HEK293T (cell line): ENCODE data around the gene GNA14.

Experiments used
- CTCF ChIA-PET: fragments of 350-600 bp; formaldehyde crosslinking; extraction: SDS; loops from one replicate; lab custom pipeline; 2021; ENCODE audit warnings: antibody characterized with exemption, inconsistent platforms; lab: Yijun Ruan, JAX
- POLR2A ChIA-PET: fragments of 350-600 bp; formaldehyde crosslinking; extraction: SDS; loops from one replicate; lab custom pipeline; 2020; ENCODE audit warnings: antibody characterized with exemption, inconsistent platforms; lab: Yijun Ruan, JAX
- DNase-seq: peaks from one replicate; pipeline ENCODE4 v3.0.0; 2012; ENCODE audit warnings: mixed read lengths; ENCODE audit errors: extremely low spot score
- ARNT ChIP-seq: fragments of 450-650 bp; IDR thresholded peaks from 2 replicates; pipeline ENCODE4 v1.6.1; 2017; ENCODE audit warnings: mild to moderate bottlenecking
- BHLHE40 ChIP-seq: fragments of 450-650 bp; IDR thresholded peaks from 2 replicates; pipeline ENCODE4 v1.6.1; 2016; ENCODE audit warnings: mild to moderate bottlenecking, moderate library complexity, borderline replicate concordance
- CTBP1 ChIP-seq: fragments of 450-650 bp; IDR thresholded peaks from 2 replicates; pipeline ENCODE4 v1.6.1; 2016; ENCODE audit warnings: borderline replicate concordance
- ELF4 ChIP-seq: fragments of 450-650 bp; IDR thresholded peaks from 2 replicates; pipeline ENCODE4 v1.6.1; 2017; ENCODE audit warnings: antibody characterized with exemption
- FOXA1 ChIP-seq: fragments of 450-650 bp; IDR thresholded peaks from 2 replicates; pipeline ENCODE4 v1.6.1; 2016; ENCODE audit warnings: mild to moderate bottlenecking
- FOXK2 ChIP-seq: fragments of 450-650 bp; IDR thresholded peaks from 2 replicates; pipeline ENCODE4 v1.6.1; 2016; ENCODE audit warnings: mild to moderate bottlenecking
- FOXM1 ChIP-seq: fragments of 450-650 bp; IDR thresholded peaks from 2 replicates; pipeline ENCODE4 v1.6.1; 2017; ENCODE audit warnings: mild to moderate bottlenecking, borderline replicate concordance
- HDGF ChIP-seq: fragments of 450-650 bp; IDR thresholded peaks from 2 replicates; pipeline ENCODE4 v1.6.1; 2017; ENCODE audit warnings: antibody characterized with exemption, borderline replicate concordance
- L3MBTL2 ChIP-seq: fragments of 450-650 bp; conservative IDR thresholded peaks from 2 replicates; pipeline ENCODE4 v1.6.1; 2016; ENCODE audit warnings: mild to moderate bottlenecking
- LEF1 ChIP-seq: fragments of 450-650 bp; IDR thresholded peaks from 2 replicates; pipeline ENCODE4 v1.6.1; 2017; ENCODE audit warnings: mild to moderate bottlenecking, borderline replicate concordance
- NFRKB ChIP-seq: fragments of 450-650 bp; IDR thresholded peaks from 2 replicates; pipeline ENCODE4 v1.6.1; 2016; ENCODE audit warnings: mild to moderate bottlenecking, moderate library complexity
- SP1 ChIP-seq: fragments of 450-650 bp; IDR thresholded peaks from 2 replicates; pipeline ENCODE4 v1.6.1; 2017
- SUZ12 ChIP-seq: fragments of 450-650 bp; IDR thresholded peaks from 2 replicates; pipeline ENCODE4 v1.6.1; 2016; ENCODE audit warnings: mild to moderate bottlenecking
- TARDBP ChIP-seq: fragments of 450-650 bp; IDR thresholded peaks from 2 replicates; pipeline ENCODE4 v1.6.1; 2016
- ZNF384 ChIP-seq: fragments of 450-650 bp; IDR thresholded peaks from 2 replicates; pipeline ENCODE4 v1.6.1; 2016
- TF ChIP-seq, protein P1 (sequence below): fragments of 450-650 bp; IDR thresholded peaks from 2 replicates; pipeline ENCODE4 v1.6.1; 2016

The GNA14 gene

DNA sequence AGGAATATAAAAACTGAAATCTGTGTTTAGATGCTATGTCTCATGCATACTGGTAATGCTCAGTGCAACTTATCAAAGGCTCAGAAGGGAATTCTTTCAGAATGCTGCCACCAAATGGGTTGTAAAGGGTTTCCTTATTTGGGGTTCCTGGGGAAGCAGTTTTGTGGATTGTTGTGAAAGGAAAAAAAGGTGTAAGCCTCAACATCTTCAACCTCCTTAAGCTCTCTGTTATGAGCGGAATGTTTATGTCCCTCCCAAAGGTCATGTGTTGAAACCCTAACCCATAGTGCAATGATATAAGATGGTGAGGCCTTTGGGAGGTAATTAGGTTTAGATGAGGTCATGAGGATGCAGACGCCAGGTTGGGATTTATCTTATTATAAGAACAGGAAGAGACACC is 41.6 kb downstream of the GNA14 start:
- ChIA-PET CTCF (no interaction called here), POLR2A (no interaction called here)
- TF ChIP-seq L3MBTL2 (no peak), CTBP1 (no peak), BHLHE40 (no peak), ELF4 (no peak), FOXA1 (no peak)
- no peak for DNase-seq

DNA sequence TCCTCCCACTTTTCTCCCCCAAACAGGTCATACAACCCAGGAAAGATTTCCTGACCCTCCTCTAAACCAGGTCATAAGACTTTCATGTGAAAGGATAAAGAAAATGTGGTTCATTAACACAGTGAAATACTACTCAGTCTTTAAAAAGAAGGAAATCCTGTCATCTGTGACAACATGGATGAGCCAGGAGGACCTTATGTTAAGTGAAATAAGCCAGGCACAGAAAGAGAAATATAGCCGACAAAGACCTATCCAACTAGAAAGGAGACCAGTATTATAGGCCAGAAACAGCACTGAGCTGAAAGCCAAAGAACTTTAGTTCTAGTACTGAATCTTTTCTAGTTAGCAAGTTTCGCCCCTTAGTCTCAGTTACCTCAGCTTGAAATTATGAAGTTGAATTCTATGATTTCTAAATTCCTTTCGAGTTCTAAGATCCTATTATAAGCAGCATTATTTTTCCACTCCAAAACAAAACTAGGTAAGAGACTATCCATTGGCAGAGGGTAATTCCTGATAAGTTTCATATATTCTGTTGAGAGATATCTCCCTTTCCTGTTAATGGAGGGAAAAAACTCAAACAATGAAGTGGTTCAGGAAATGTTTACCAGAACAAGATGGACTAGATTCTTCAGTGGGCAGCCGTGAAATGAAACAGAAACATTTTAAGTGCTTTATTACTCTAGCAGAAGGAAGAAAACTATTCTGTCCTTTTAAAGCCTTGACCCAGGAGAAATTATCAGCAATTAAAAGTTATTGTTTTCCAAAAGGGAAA is 42.5 kb downstream of the GNA14 start:
- ChIA-PET POLR2A (no interaction called here), CTCF (no interaction called here)
- TF ChIP-seq, protein P1, sequence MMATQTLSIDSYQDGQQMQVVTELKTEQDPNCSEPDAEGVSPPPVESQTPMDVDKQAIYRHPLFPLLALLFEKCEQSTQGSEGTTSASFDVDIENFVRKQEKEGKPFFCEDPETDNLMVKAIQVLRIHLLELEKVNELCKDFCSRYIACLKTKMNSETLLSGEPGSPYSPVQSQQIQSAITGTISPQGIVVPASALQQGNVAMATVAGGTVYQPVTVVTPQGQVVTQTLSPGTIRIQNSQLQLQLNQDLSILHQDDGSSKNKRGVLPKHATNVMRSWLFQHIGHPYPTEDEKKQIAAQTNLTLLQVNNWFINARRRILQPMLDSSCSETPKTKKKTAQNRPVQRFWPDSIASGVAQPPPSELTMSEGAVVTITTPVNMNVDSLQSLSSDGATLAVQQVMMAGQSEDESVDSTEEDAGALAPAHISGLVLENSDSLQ: no peak
- TF ChIP-seq LEF1: no peak
- no peak for TF ChIP-seq BHLHE40
- TF ChIP-seq CTBP1: no peak
- no peak for TF ChIP-seq HDGF
- no peak for TF ChIP-seq FOXM1
- no peak for TF ChIP-seq FOXA1
- TF ChIP-seq FOXK2: no peak
- TF ChIP-seq SUZ12: no peak
- no peak for TF ChIP-seq TARDBP
- no peak for TF ChIP-seq ELF4
- no peak for TF ChIP-seq ZNF384
- no peak for TF ChIP-seq NFRKB
- no peak for TF ChIP-seq L3MBTL2
- no peak for TF ChIP-seq ARNT
- TF ChIP-seq SP1: no peak
- no peak for DNase-seq

- TF ChIP-seq ZNF384 (no peak), FOXA1 (no peak), TARDBP (no peak), LEF1 (no peak), FOXK2 (no peak), HDGF (no peak), BHLHE40 (no peak), ELF4 (no peak), ARNT (no peak), SP1 (no peak), SUZ12 (no peak), NFRKB (no peak), FOXM1 (no peak), CTBP1 (no peak)
- TF ChIP-seq, protein P1: no peak
- DNase-seq: no peak
- ChIA-PET POLR2A (no interaction called here), CTCF (no interaction called here)
These were observed 43.8 kb downstream of the GNA14 start for GRCh38 chr9:77604316-77604715.

DNA sequence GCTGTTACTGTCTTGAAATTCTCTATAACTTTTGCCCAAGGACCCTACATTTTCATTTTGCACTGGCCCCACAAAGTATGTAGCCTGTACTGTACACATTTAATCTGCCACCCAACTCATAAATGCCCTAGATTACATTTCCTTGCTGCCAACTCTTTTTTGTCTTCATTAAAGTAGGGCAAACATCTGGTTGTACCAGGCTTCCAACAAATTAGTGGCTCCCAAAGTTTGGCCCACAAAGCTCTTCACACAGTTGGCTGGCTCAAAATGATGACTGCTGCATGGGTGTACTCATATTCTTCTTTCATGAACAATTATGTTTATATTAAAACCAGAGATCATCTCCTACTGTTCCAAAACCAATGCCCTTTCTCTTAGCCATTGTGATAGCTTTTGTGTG is 45.3 kb downstream of the GNA14 start:
- no peak for DNase-seq
- TF ChIP-seq, protein P1: no peak
- TF ChIP-seq L3MBTL2 (no peak), NFRKB (no peak), ELF4 (no peak), FOXA1 (no peak)
- POLR2A ChIA-PET: no interaction called here
- CTCF ChIA-PET: no interaction called here

DNA sequence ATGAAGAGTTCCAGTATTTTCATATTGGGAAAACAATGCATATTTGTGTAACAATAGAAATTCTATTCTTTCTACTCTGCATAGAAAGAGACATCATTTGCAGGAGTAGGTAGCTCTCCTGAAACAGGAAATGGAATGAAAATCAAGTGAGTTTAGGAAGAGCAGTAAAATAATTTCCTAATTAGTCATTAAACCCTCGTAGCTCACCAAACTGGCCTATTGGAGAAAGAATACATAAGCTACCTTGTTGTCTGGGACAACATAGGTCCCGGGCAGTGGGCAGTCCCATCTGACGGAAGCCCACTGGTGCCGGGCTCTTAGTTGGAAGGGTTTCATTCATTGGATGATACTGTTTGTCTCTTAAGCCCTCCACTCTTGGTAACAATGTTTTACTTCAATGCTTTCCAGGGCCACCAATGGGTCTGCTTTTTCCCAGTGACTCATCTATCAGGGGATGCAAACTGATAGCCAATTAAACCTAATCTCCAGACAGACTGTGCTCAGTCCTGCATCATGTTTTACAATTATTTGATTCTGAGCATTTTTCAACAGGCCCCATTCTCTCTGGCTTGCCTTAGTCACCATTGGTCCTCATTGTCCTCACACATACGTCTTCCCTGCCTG is 46.5 kb downstream of the GNA14 start:
- ChIA-PET CTCF (no interaction called here), POLR2A (no interaction called here)
- DNase-seq: no peak
- no peak for TF ChIP-seq ARNT
- TF ChIP-seq, protein P1: no peak
- TF ChIP-seq FOXM1: no peak
- no peak for TF ChIP-seq ELF4
- TF ChIP-seq L3MBTL2: no peak
- no peak for TF ChIP-seq SUZ12
- TF ChIP-seq FOXA1: no peak
- TF ChIP-seq BHLHE40: no peak
- no peak for TF ChIP-seq TARDBP
- TF ChIP-seq HDGF: no peak
- no peak for TF ChIP-seq FOXK2
- TF ChIP-seq ZNF384: no peak
- TF ChIP-seq SP1: no peak
- TF ChIP-seq NFRKB: no peak
- no peak for TF ChIP-seq CTBP1
- no peak for TF ChIP-seq LEF1
